GM19240 (cell line): Measurements from ENCODE around the gene TBC1D2B.

ENCODE experiments used
- DNase-seq: peaks from one replicate; pipeline ENCODE4 v3.0.0; 2011; ENCODE audit warnings: low spot score; ENCODE audit not compliant: insufficient read length

Gene TBC1D2B

DNA sequence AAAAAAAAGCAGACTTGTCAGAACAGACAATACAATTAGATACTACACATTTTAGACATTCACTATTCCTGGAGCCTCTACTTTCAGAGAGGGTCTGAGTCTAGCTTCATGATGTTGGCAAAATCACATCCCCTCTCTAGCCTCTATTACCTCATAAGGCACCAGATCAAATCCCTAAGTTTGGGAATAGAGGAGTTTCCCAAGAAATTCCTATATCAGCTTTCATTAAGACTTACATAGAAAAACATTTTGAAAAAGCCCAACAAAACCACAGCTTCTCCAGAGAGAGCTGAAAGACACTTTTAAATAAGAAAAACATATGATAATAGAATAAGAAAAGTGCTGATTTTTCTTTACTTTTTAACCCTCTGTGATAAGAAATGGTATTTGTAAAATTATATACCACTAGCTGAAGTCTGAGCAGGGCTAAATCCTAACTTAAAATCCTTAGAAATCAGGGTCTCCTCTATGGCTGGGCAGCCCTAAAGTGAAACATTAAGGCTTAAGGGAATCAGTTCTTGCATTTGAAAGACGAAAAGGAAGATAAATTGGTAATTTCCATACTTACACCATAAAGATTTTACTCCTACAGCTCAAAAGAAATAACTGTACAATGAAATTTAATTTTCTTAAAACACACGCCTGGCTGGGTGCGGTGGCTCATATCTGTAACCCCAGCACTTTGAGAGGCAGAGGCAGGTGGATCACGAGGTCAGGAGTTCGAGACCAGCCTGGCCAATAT is 4.3 kb downstream of the TBC1D2B start:
- no peak for DNase-seq

DNA sequence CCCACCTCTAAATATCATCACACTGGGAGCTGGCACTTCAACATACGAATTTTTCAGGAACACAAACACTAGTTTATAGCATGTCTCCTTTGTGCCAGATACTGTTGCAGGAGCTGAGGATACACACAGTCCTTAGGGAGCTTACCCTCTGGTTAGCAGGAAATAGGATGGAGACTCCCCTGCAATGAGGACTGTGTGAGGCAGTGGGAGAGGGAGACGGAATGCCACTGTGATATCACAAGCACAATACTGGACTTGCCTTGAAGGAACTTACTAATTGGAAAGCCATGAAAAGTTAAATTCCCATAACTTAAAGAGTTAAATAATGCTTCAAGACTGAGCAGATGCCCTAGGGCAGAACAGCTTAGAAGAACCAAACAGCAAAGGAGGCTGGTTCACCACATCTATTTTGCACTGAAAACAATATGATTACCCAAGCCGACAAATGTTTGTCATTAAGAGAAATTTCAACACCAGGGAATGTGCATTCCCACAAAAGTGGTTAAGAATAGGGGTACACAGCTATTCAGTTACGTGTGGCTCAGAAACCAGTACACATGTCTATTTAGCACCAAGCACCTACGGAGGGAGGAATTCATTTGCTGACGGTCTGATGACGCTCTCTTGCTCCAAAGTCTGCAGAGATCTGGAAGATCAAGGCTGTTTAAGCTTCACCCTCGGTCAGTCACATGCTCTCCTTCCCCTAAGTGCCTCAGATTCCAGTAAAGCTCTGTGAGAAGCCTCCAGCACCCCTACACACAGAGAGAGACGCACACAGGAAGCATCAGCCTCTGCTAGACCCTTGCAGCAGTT is 5.2 kb downstream of the TBC1D2B start:
- DNase-seq: no peak

DNA sequence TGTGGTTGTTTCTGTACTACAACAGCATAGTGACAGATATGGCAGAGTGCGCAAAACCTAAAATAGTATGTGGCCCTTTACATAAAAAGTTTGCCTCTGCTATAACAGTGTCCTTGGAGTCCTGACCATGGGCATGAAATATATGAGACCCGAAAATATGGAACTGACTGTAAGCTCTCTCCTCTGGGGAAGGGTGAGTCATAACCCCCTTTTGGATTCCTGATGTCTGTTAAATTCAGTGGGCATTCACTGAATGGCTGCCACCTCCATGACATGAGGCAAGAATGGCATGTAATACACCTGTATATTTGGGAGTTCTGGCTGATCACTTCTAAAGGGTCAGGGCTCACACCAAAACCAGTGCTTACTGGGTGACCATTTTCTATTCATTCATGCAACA is 6.1 kb downstream of the TBC1D2B start:
- DNase-seq: no peak

DNA sequence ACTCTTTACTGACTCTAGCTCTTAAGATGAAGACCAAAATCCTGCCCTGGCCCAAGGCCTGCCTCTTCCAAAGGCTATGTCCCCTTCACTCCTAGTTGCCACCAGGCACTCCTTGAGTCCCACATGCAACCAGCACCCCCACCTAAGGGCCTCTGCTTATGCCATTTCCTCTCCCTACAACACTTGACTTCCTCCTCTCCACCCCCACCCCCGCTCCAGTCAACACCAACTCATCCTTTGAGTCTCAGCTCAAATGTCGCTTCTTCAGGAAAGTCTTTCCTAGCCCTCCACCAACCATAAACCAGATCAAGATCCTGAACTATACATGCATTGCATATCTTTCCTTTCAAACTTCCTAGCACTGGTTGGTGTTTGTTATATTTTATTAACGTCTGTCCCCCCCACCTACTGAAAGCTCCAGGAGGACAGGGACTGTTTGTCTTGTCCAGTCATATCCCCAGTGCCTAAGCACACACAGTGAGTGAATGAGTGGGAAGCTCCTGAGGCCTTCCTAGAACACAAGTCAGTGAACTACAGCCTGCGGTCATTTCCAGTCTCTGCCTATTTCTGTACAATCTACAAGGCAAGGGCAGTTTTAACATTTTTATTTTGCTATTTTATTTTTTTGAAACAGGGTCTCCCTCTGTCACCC is 7.3 kb downstream of the TBC1D2B start:
- DNase-seq: no peak

DNA sequence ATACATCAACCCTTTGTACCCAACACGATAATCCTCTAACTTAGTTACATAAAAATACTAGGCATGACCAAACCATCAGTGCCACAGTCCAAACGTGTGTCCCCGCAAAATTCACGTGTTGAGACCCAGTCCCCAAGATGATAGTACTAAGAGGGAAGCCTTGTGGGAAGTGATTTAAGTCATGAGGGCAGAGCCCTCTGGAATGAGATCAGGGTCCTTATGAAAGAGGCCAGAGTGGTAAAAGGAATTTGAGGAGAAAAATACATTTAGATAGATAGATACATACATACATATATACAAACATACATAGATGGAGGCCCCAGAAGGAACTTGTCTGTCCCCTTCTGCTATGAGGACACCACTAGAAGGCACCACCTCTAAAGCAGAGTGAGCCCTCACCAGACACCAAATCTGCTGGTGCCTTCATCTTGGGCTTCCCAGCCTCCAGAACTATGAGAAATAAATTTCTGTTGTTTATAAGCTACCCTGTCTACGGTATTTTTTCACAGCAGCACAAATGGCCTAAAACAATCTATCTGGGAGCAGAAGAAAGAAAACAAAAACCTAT is 8.0 kb downstream of the TBC1D2B start:
- DNase-seq: no peak

DNA sequence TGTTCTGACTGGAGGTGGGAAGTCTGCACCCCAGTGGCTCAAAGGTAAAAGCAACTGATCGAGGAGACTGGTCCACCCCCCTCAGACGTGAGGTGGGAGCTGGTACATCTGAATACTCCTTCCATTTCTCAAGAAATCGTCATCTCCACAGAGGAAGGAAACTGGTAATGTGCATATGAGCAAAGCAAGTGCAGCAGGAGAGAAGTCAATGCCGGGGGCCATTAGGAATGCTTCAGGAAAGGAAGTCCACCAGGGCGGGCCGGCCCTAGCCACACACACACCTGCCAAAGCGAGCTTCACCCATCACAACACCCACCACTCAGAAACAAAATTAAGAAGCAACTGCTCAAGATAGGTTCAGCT is 8.5 kb downstream of the TBC1D2B start:
- DNase-seq: no peak

DNA sequence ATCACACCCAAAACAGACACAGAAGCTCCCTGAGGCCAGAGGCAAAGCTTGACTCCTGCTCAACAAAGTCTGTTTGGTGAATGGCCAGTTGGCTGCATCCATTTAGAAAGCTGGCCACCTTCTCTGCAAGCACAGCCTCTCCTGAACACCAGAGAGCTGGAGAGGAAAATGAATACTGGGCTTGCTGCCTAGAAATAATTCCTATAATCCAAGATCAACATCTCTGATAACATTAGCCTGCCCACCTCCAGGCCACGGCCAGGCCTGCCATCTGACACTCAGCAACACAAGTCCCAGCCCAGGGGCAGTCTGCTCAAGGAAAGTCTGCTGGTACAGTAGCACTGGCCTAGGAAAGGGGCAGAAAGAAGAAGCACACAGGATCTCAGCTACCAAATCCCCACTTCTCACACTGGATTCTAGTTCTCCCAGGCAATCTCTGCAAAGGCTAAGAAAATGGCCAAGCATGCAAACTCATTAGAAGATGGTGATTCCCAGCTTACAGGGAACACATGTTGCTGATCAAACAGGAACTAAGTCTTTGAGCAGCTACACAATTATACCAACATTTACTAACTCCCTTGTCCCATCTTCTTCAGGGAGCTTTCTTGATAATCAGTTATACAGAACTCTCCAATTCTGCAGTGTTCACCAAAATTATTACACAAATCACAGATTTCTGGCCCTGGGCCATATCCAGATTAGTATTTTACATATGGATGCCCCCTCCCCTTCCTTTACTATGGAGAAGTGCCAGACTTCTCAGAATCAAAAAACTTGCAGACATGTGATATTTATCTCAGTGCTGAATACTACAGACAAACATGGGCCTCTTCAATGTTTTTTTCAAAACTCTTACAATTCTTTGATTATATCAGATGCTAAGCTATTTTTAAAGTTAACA is 9.9 kb downstream of the TBC1D2B start:
- DNase-seq: no peak

DNA sequence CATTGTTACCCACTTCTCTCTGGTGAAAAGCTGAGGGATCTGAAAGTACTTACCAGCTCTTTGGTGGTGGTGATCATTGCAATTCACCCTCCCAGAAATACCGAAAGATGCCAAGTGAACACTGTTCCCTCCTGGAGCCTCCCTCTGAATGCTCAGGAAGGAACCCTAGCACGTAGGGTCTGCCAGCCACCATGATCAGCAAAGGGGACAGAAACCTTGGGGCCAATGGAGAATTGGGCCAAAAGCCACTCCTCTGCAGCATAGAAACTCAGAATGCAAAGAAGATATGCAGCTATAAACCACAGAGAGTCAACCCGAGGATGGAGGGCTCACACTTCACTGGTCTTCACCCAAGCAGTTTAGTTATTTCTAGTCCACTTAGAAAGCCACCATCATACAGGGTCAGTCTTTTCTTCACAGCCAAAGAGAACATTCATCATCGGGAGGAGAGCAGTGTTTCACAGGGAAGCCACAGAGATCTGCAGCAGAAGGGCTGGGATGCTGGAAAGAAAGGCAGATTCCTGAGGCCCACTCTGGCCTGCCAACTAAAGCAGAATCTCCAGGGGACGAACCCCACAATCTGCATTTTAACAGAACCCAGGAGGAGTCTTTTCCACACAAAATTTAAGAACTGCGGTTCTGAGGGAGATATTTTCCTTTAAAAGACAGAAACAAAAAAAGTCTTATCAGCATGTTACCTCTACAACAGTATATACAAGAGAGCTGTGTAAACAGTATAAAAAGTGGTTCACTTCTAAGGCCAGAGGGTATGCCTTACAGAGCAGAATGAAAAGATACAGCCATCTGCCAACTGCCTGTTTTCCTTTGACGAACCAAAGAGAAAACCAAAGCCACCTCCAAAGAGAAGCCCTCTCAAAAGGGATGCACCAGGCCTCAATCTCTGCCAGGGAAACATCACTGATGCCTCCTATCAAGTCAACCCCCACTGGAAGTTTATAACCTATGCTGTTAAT is 11.3 kb downstream of the TBC1D2B start:
- no peak for DNase-seq

DNA sequence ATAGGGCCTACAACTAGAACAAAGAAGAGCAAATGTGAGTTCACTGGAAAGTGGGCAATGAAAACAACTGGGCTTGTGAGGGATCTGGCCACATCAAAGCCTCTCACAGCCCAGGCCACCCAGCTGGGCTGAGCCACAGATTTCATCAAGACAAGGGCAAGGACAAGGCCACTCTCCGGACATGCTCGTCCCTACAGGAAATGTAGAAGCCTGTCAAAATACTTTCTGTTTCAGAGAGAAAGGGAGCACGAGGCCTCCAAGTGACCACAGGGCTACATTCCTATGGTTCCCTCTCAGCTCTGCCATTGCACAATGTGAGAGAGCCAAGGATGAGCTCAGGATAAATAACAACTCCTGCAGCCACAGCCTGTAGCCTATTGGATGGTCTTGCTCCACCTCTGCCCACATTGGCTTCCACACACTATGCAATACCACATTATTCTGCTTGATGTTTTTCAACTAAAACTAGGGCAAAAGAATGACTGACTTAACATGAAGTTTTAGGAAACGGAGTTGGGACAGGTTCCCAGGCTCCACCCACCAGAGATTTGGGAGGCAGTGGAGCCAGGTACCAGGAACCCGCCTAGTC is 12.1 kb downstream of the TBC1D2B start:
- DNase-seq: no peak

DNA sequence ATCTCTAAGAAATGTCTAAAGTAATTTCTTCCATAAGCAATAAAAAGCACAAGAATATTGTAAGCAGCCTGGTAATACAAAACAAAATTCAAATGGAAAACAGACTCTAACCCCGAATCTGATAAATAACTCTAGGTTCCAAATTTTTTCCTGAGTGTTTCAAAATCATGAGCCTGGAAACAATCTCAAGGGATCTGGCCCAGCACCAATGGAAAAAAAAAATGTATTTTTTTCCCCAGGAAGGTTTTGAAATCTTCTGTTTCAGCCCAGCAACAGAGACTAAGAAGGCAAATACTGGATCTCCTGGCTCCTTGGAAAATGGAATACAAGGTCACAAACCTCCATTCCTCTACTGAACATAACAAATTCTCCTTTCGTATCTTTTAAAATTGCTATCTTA is 13.0 kb downstream of the TBC1D2B start:
- DNase-seq: no peak

DNA sequence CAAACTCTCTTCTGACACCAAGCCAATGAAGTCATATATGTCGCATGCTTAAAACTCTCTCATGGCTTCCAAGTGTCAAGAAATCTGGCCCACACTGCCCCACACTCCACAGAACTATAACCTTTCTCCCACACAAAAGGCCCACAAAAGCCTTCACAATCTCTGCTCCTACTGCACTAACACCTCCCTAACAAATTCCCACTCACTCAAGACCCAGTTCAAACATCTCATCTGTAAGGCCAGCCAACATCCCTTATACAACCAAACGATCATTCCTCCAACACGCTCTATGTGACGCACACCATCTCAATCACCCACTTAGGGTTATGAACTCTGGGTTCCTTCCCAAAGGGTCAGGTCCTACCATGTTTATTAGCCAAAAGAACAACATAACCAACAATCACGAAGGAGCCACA is 13.5 kb downstream of the TBC1D2B start:
- no peak for DNase-seq

DNA sequence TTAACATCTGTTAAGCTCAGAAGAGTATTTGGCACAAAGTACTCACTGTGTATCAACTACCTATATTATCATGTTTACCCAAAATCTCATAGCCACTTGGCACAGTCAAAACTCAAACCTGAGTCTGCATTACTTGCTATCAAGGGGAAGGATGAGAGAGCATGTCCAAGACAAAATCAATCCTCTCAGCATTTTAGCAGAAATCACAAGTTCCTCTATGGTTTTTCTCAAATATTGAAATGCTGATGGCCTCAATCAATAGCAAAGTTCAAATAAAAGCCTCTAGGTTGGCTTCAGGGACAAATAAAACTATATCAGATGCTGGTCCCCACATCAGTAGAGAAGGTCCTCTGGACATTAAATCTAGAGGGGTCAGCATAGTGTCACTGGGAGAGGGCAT is 14.3 kb downstream of the TBC1D2B start:
- no peak for DNase-seq

DNA sequence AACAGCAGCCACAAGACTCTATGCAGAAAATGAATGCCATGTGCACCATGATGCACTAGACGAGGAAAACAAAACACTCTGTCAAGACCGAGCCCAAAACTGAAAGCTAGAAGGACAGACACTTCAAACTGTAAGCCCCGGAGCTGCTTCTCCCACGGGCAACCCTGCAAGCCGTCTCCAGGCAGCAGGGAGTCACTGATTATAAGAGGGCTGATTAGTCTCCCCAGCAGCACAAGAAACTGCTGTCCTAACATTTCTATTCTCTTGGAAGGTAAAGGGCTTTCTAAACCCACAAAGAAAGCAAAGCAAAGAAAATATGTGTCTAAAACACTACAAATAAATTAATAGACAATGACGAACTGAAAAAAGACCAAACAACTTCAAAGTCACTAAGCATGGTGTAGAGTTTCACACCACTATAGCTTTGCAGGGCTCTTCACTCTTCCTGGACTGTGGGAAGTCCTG is 15.5 kb downstream of the TBC1D2B start:
- no peak for DNase-seq

DNA sequence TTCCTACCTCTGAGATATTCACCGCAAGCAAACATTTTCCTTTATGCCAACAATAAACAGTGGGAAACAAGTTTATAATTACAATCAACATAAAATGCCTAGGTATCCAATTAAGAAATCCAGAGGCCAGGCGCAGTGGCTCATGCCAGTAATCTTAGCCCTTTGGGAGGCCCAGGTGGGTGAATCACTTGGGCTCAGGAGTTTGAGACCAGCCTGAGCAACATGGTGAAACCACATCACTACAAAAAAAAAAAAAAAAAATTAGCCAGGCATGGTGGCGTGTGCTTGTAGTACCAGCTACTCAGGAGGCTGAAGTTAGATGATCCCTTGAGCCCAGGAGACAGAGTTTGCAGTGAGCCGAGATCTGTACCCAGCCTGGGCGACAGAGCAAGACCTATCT is 17.3 kb downstream of the TBC1D2B start:
- no peak for DNase-seq

DNA sequence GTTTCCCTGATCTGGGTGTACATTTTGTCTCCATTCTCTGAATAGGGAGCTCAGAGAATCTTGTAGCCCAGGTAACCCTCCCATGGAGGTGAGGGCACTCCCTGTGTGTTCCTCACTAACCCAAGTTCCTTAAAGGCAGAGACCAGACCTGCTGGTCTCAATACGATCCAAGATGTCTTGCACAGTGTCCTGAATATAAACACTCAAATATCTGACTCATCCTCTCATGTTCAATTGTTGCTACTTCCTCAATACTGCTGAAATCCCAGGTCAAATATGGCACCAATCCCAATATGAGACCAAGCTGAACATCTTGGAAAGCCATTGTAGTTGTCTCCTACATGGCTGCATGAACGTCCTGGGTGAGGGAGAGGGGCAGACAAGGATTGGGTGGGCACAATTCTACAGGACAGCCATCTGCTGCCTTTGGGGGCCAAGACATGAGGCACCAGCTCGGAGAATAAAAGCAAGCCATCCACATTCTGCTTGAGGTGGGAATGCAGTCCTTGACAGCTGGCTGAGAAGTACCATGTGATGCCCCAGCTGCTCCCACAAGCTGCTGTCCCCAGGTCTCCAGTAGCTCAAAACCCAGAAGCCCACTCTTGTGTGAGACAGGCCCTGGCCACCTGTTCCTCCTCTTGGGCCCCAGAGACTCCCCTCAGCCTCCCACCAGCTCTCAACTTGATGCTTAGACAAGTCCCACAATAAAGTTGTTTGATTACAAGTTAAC is 18.2 kb downstream of the TBC1D2B start:
- no peak for DNase-seq

DNA sequence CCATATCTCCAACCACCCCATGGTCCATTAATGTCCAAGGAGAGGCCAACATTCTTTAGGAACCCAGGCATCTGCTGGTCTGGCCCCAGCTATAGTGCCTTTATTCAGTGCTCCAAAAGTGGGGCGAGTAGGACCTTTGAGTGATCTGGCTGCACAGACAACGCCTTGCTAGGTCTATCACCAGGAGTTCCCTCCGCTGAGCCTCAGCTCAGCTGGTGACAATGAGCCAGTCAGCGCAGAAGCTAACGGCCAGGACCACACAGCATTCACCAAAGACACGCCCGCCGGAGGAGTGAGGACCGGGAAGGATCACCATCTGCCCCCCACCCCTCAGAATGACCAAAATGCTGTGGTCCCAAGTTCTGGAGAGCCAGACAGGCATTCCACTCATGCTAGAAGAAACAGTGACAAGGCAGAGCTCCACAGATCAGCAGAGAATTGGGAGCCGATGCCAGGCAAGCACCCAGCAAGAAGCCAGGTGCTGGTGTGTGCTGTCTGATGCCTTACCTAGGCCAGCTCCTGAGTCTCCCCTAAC is 19.0 kb downstream of the TBC1D2B start:
- no peak for DNase-seq

DNA sequence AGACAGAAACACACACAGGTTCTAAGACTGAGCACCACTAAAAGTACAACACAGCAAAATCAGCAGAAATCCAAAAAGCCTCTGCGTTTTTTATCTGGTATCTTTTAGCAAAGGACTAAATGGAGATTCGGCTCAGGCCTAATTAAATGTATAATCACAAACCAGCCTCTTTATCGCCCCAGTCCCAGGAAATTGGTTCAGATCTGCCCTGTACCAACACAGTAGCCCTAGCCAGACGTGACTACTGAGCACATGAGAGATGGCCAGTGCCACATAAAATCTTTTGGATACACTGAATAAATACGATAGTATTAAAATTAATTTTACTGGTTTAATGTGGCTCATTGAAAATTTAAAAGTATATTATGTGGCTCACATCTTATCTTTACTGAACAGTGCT is 19.7 kb downstream of the TBC1D2B start:
- no peak for DNase-seq

DNA sequence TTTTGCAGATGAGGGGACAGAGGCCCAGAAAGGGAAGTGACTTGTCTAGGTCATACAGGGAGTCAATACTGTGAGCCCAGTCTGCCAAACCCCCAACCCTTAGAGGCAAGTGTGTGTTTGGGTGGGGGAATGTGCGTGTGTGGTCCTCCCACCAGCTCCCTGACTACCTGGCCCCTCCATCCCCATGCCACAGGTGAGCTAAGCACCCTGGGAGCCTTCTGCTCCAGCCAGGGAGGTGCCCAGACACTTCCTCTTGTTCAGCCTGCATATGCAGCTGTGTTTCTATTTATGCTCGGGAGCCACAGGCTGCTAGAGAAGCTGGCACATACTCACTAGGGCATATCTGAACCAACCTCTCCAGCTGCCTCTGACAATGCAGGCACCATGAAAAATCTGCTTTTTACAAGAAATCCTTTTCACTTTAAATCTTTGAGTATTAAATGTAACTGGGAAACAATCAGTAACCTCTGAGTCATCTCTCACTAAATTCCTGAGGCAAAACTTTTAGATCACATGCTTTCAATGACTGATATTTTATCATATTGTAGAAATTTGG is 20.7 kb downstream of the TBC1D2B start:
- DNase-seq: no peak
